Sigmoid colon (tissue), 7 donors: ENCODE measurements around the gene UBLCP1. TPM values are rescaled to one million over a fixed set of nuclear protein-coding genes. Genes with fewer than 3 reads are reported as not detected.
A peak's percentile ranks its signal among the peaks of the same experiment; 100 is the strongest.

Source experiments
- DNase-seq: peaks from one replicate; pipeline ENCODE4 v3.0.0-alpha.2; 2019
- H3K27ac ChIP-seq, 4 donors: fragments of 200-600 bp; sonication (generic); one replicate each; pipeline ENCODE4 v1.5.1; 2016 to 2019; ENCODE audit warnings: mild to moderate bottlenecking in 1 of 4
- H3K27me3 ChIP-seq, 3 donors: fragments of 200-600 bp; sonication (generic); one replicate each; pipeline ENCODE4 v1.5.1; 2019; ENCODE audit warnings: mild to moderate bottlenecking in 1 of 3
- H3K36me3 ChIP-seq, 4 donors: fragments of 200-600 bp; sonication (generic); one replicate each; pipeline ENCODE4 v1.5.1; 2016 to 2019
- H3K4me1 ChIP-seq, 4 donors: fragments of 200-600 bp; sonication (generic); one replicate each; pipeline ENCODE4 v1.5.1; 2017 to 2019
- H3K4me3 ChIP-seq, 4 donors: fragments of 200-600 bp; sonication (generic); one replicate each; pipeline ENCODE4 v1.5.1; 2017 to 2019; ENCODE audit warnings: mild to moderate bottlenecking in 2 of 4, moderate library complexity in 1 of 4
- H3K9me3 ChIP-seq, 4 donors: fragments of 200-600 bp in 3 of 4; sonication (generic) in 3 of 4; one replicate each; pipeline versions ENCODE4 v1.5.1 to v1.6.1; 2013 to 2019
- CTCF ChIP-seq, 4 experiments: fragments of 450-650 bp in 3 of 4; fragments of 200-600 bp in 1 of 4; IDR thresholded peaks; one replicate each; pipeline ENCODE4 v1.5.1; 2016 to 2019; ENCODE audit warnings: antibody characterized with exemption in 4 of 4, mild to moderate bottlenecking in 3 of 4, moderate library complexity in 2 of 4
- EP300 ChIP-seq, 4 donors: sonication (generic); formaldehyde crosslinking; IDR thresholded peaks; one replicate each; pipeline ENCODE4 v1.6.1; 2017; ENCODE audit warnings: antibody characterized with exemption in 4 of 4
- POLR2A ChIP-seq, 2 donors: fragments of 450-650 bp; IDR thresholded peaks; one replicate each; pipeline ENCODE4 v1.6.1; 2016; ENCODE audit warnings: antibody characterized with exemption in 2 of 2, mild to moderate bottlenecking in 2 of 2, moderate library complexity in 2 of 2
- POLR2AphosphoS5 ChIP-seq, 4 donors: sonication (generic); formaldehyde crosslinking; IDR thresholded peaks; one replicate each; pipeline ENCODE4 v1.6.1; 2017; ENCODE audit warnings: antibody characterized with exemption in 4 of 4
- WGBS, 2 donors: extraction: QIAGEN DNeasy Blood & Tissue Kit; methylation state at CpG; one replicate each; pipeline ENCODE4 v1.1.7; 2013; 5-methylcytosine and 5-hydroxymethylcytosine counted together
- intact Hi-C: fragments of 100-400 bp; cut with DNase I; formaldehyde crosslinking; loops from one replicate; pipeline ENCODE4 v1.15.1; 2023
- polyA plus RNA-seq, 3 donors: library from polyadenylated mRNA; stranded (reverse); fragments of 200-250 nt; gene quantifications; one replicate each; pipeline ENCODE4 v1.2.3, GENCODE V29; 2013
- total RNA-seq, 4 donors: library from RNA; depleted of rRNA; stranded (reverse); fragments of >200 nt; gene quantifications; one replicate each; pipeline ENCODE4 v1.1.0, GENCODE V29; 2016
- donor health status: healthy with polysubstance abuse.
- donor health status: Bipolar disorder and iron deficiency.
- donor health status: healthy.

UBLCP1 gene
- total RNA-seq (10 to 100 TPM; 17.7 to 29.6 (median 19.8) TPM), polyA plus RNA-seq (10 to 100 TPM; 15.0 to 18.7 (median 16.2) TPM)

- TF ChIP-seq CTCF (IDR thresholded peaks at IDR 0.05), result no peak
- peak in 2 of 4 donors; percentile 11 to 25 for TF ChIP-seq EP300 (IDR thresholded peaks at IDR 0.05)
- TF ChIP-seq POLR2AphosphoS5 (IDR thresholded peaks at IDR 0.05), result peak; percentile 58 to 75 (median 66)
- peak in 1 of 2 donors; percentile 34 for TF ChIP-seq POLR2A (IDR thresholded peaks at IDR 0.05)
- H3K36me3 ChIP-seq, result no peaks in the 10 kb centered on the region
- H3K27me3 ChIP-seq, result no peaks in the 10 kb centered on the region
- intact Hi-C loops, result loop anchor here (1.0 to 2.0 kb wide), 2 partner anchors 54 to 106 kb away; partner anchors contain the start of gene RNF145
- peaks cover 0 to 21% (median 15%) of the 10 kb centered on the region in 4 donors for H3K4me1 ChIP-seq
- no peaks in the 10 kb centered on the region for H3K9me3 ChIP-seq
- peak within 1 kb of the TSS; percentile 87 to 89 (median 88) for H3K27ac ChIP-seq
- peak; percentile 89 for DNase-seq
- peak within 1 kb of the TSS; percentile 76 to 94 (median 92) for H3K4me3 ChIP-seq
- 0 to 1% methylated on average over 54 of the region's 54 CpGs for WGBS, 2 donors
Measured at GRCh38 chr5:159262859-159263568, at the start of gene UBLCP1. UBLCP1 (plus strand) TSS chr5:159263290; CDS start chr5:159268916, 5,626 bp downstream.

GRCh38 chr5:159214486-159215271 is 48.4 kb upstream of the UBLCP1 start:
- H3K9me3 ChIP-seq, result no peaks in the 10 kb centered on the region
- H3K27me3 ChIP-seq, result no peaks in the 10 kb centered on the region
- H3K27ac ChIP-seq, result no peak overlapping the region
- TF ChIP-seq POLR2A (IDR thresholded peaks at IDR 0.05) (no peak), EP300 (IDR thresholded peaks at IDR 0.05) (no peak), POLR2AphosphoS5 (IDR thresholded peaks at IDR 0.05) (no peak), CTCF (IDR thresholded peaks at IDR 0.05) (no peak)
- intact Hi-C loops, result no loop called here
- 90 to 92% methylated on average over 2 of the region's 2 CpGs for WGBS, 2 donors
- H3K4me3 ChIP-seq, result no peak overlapping the region
- DNase-seq, result no peak
- peaks cover 0 to 7% (median 5%) of the 10 kb centered on the region in 4 donors for H3K4me1 ChIP-seq
- no peaks in the 10 kb centered on the region for H3K36me3 ChIP-seq

- no peak for DNase-seq
- intact Hi-C loops, result no loop called here
- TF ChIP-seq CTCF (IDR thresholded peaks at IDR 0.05), result no peak
- TF ChIP-seq POLR2A (IDR thresholded peaks at IDR 0.05), result no peak
- TF ChIP-seq EP300 (IDR thresholded peaks at IDR 0.05), result no peak
- TF ChIP-seq POLR2AphosphoS5 (IDR thresholded peaks at IDR 0.05), result no peak
- 79 to 85% methylated on average over 3 of the region's 3 CpGs for WGBS, 2 donors
- H3K4me3 ChIP-seq, result no peak overlapping the region
- H3K27me3 ChIP-seq, result no peaks in the 10 kb centered on the region
- no peaks in the 10 kb centered on the region for H3K4me1 ChIP-seq
- no peak overlapping the region for H3K27ac ChIP-seq
- no peaks in the 10 kb centered on the region for H3K9me3 ChIP-seq
- H3K36me3 ChIP-seq, result no peaks in the 10 kb centered on the region
Measured at GRCh38 chr5:159215886-159216285, 47.2 kb upstream of the UBLCP1 start.

- TF ChIP-seq CTCF (IDR thresholded peaks at IDR 0.05) (no peak), EP300 (IDR thresholded peaks at IDR 0.05) (no peak), POLR2AphosphoS5 (IDR thresholded peaks at IDR 0.05) (no peak)
- intact Hi-C loops, result no loop called here
Measured at GRCh38 chr5:159216454-159216853, 46.6 kb upstream of the UBLCP1 start.

More at GRCh38 chr5:159216454-159216853, 46.6 kb upstream of the UBLCP1 start:
- Histone ChIP-seq H3K4me1 (no peaks in the 10 kb centered on the region), H3K27ac (no peak overlapping the region), H3K4me3 (no peak overlapping the region), H3K27me3 (no peaks in the 10 kb centered on the region), H3K9me3 (no peaks in the 10 kb centered on the region), H3K36me3 (no peaks in the 10 kb centered on the region)
- 85 to 89% methylated on average over 2 of the region's 2 CpGs for WGBS, 2 donors
- no peak for DNase-seq
